GF-D8 (cell line): ENCODE measurements around the gene ANKRD28.
A peak's percentile ranks its signal among the peaks of the same experiment; 100 is the strongest.
"Not testable (repeated sequence)": the region's sequence is repeated elsewhere in the genome, so short reads cannot be mapped to it uniquely, and the experiment has no call there.

Source experiments
- DNase-seq: peaks from one replicate; lab custom pipeline; 2025; lab: John Stamatoyannopoulos, UW

ANKRD28 gene

GRCh38 chr3:15803921-15804320, 6.1 kb upstream of the ANKRD28 start:
- no peak for DNase-seq

GRCh38 chr3:15801298-15801697, 3.5 kb upstream of the ANKRD28 start:
- no peak for DNase-seq

GRCh38 chr3:15800780-15801179, 3.0 kb upstream of the ANKRD28 start:
- peak; percentile 50 for DNase-seq

- DNase-seq: no peak
These were observed 2.5 kb upstream of the ANKRD28 start for GRCh38 chr3:15800327-15800726.

GRCh38 chr3:15798533-15799245, 910 bp upstream of the ANKRD28 start:
- no peak for DNase-seq

GRCh38 chr3:15796771-15797641, 773 bp downstream of the ANKRD28 start:
- DNase-seq: no peak

GRCh38 chr3:15796331-15796730, 1.4 kb downstream of the ANKRD28 start:
- DNase-seq: no peak

GRCh38 chr3:15795651-15796308, 2.0 kb downstream of the ANKRD28 start:
- peak; percentile 51 for DNase-seq

- no peak for DNase-seq
These were observed 2.7 kb downstream of the ANKRD28 start for GRCh38 chr3:15794842-15795650.

- DNase-seq: no peak
These were observed 3.4 kb downstream of the ANKRD28 start for GRCh38 chr3:15794303-15794771.

GRCh38 chr3:15791525-15791924, 6.3 kb downstream of the ANKRD28 start:
- DNase-seq: no peak

- no peak for DNase-seq
These were observed 9.8 kb downstream of the ANKRD28 start for GRCh38 chr3:15787941-15788340.

GRCh38 chr3:15787526-15787925, 10.3 kb downstream of the ANKRD28 start:
- DNase-seq: no peak

GRCh38 chr3:15783361-15783969, 14.3 kb downstream of the ANKRD28 start:
- no peak for DNase-seq

- no peak for DNase-seq
These were observed 15.3 kb downstream of the ANKRD28 start for GRCh38 chr3:15782429-15782828.

- DNase-seq: no peak
These were observed 16.0 kb downstream of the ANKRD28 start for GRCh38 chr3:15781637-15782402.

- no peak for DNase-seq
These were observed 16.6 kb downstream of the ANKRD28 start for GRCh38 chr3:15781131-15781530.

- DNase-seq: no peak
These were observed 18.7 kb downstream of the ANKRD28 start for GRCh38 chr3:15779111-15779510.

GRCh38 chr3:15778332-15778858, 19.4 kb downstream of the ANKRD28 start:
- no peak for DNase-seq

GRCh38 chr3:15774931-15775560, 22.7 kb downstream of the ANKRD28 start:
- not testable (repeated sequence) for DNase-seq
